ENCODE measurements around the gene COX19.

COX19 gene, protein sequence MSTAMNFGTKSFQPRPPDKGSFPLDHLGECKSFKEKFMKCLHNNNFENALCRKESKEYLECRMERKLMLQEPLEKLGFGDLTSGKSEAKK

DNA sequence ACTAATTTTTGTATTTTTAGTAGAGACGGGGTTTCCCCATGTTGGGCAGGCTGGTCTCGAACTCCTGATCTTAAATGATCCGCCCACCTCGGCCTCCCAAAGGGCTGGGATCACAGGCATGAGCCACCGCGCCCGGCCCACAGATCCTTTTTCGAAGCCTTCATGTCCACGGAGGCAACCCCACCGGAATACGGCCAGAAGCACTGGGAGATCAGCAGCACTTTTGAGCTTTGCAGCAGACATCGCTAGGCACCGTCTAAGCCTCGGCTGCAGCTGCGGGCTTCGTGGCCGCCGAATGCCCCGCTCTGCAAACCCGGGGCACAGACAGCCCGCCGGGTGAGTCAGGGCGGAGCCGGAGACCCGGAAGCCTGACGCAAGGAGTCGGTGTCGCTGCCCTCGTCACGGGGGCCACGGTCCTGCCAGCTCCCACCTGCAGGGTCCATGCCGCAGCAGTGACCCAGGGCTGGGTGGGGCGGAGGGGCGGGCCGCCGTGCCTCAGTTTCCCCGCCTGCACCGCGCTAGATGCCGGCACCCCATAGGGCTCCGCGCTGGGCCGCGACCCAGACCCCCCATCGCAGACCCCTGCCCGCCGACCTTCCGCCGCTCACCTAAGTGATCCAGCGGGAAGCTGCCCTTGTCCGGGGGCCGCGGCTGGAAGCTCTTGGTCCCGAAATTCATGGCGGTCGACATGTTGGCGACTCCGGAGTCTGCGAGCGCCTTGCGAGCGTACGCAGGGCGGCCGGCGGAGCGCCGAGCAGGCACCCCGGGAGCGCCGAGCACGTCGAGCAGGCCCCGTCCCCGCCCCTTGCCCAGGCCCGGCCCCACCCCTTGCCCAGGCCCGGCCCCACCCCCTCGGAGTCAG is at the start of gene COX19:
Gene COX19 (minus strand): TSS at position 730 of the 862 bp plus-strand sequence. CDS start 40 bp downstream, at position 690.
- Histone ChIP-seq H3K4me3 (ENCODE audit: low read length) (peak within 1 kb of the TSS; percentile 78), H2AFZ (ENCODE audit: low read depth, low read length) (peak within 1 kb of the TSS; percentile 66), H3K36me3 (ENCODE audit: insufficient read depth, low read length) (peaks cover 23% of the 10 kb centered on the region), H3K4me1 (ENCODE audit: insufficient read depth, low read length) (peaks cover 42% of the 10 kb centered on the region), H3K9me3 (ENCODE audit: low read length) (no peaks in the 10 kb centered on the region), H3K27me3 (ENCODE audit: insufficient read depth, low read length) (no peaks in the 10 kb centered on the region)

DNA sequence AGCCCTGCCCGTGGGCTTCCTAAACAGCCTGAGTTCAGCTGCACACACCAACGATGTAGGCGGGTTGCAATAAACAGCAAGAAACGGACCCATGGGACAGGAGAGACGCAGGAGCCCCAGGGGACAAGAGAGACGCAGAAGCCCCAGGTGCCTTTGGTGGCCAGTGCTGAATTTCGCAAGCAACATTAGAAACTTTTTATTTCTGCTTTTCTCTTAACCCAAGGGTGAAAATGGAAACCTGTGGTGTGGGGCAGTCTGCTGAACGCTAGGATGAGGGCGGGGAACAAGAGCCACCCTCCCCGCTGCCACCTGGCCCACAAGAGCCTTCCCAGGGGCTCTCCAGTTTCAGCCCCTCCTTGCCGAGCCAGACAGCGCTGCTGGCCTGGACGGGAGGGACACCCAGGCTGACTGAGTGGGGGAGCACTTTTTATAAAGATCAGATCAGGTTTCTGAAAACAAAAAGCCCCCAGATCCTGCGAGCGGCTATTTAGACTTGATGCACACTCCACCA is 49.0 kb upstream of the COX19 start:
- Histone ChIP-seq H3K36me3 (ENCODE audit: insufficient read depth, low read length) (peaks cover 55% of the 10 kb centered on the region), H3K4me3 (ENCODE audit: low read length) (no peak overlapping the region), H3K4me1 (ENCODE audit: insufficient read depth, low read length) (peaks cover 24% of the 10 kb centered on the region)

DNA sequence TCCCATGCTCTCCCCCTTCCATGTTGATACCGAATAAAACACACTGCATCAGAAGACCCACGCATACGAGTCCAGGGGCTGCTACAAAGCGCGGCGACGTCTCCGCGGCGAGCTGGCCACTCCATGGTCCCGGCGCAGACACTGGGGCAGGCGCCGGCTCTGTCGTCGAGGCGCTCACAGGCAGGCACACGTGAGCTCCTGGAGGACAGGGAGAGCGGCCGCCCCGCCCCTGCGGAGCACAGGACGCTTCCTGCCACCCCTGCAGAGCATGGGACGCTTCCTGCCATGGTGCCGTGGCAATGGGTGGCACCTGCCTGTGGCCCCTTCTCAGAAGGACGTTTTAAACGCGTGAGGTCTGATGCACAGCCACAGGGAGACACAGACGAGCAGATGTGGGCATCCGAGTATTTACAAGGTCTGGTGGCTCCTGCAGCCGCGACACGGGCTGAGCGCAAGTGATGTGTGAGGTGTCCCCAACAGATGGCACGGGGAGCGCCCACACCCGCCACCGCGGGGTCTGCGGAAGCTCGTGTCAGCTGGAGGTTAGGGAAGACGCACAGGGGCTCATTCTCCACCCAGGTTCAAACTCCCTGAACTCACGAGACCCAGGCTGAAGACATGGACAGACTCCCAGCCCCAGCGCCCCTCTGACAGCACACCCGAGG is 47.6 kb upstream of the COX19 start:
- Histone ChIP-seq H3K4me1 (ENCODE audit: insufficient read depth, low read length) (peaks cover 16% of the 10 kb centered on the region), H2AFZ (ENCODE audit: low read depth, low read length) (no peak overlapping the region), H3K4me3 (ENCODE audit: low read length) (no peak overlapping the region), H3K36me3 (ENCODE audit: insufficient read depth, low read length) (peaks cover 66% of the 10 kb centered on the region), H3K9me3 (ENCODE audit: low read length) (peaks cover 25% of the 10 kb centered on the region), H3K27me3 (ENCODE audit: insufficient read depth, low read length) (no peaks in the 10 kb centered on the region)

More for the DNA sequence above, 49.0 kb upstream of the COX19 start:
- Histone ChIP-seq H3K9me3 (ENCODE audit: low read length) (peaks cover 25% of the 10 kb centered on the region), H2AFZ (ENCODE audit: low read depth, low read length) (no peak overlapping the region), H3K27me3 (ENCODE audit: insufficient read depth, low read length) (no peaks in the 10 kb centered on the region)

DNA sequence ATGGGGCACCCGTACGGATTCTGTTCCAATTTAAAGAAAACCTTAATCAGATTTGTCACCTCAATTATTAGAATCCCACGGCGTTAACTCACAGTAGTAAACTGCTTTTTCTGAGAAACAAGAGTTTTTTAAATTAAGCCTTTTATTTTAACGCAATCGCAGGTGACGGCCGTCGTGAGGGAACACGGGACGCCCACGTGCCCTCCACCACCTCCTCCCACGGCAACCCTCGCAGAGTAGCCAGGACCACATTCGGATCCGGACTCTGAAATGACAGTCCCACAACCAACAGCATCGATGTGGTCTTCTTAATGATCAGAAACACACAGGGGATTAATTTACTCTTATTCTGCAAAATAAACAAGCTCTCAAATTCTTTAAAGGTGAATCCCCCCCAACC is 47.0 kb upstream of the COX19 start:
- Histone ChIP-seq H2AFZ (ENCODE audit: low read depth, low read length) (no peak overlapping the region), H3K27me3 (ENCODE audit: insufficient read depth, low read length) (no peaks in the 10 kb centered on the region), H3K9me3 (ENCODE audit: low read length) (peaks cover 25% of the 10 kb centered on the region), H3K4me1 (ENCODE audit: insufficient read depth, low read length) (peaks cover 16% of the 10 kb centered on the region), H3K4me3 (ENCODE audit: low read length) (no peak overlapping the region), H3K36me3 (ENCODE audit: insufficient read depth, low read length) (peaks cover 68% of the 10 kb centered on the region)

DNA sequence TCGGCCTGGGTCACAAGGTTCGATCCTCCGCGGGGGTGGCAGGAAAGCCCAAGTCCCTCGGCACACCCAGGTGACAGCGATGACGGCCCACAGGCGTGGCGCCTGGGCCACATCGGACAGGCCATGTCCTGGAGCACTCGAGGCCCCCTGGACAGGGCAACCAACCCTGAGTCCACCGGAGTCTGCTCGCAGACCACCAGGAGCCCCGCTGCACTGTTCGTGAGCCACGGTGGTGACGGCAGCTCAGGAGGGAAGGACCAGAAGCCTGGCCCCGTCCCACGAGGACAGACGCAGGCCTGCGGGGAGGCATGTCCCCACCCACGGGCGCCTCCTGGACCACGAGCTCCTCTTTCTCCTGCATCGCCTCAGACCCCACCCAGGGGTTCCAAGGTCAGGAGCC is 46.6 kb upstream of the COX19 start:
- H3K4me3 ChIP-seq (ENCODE audit: low read length) = no peak overlapping the region
- H3K4me1 ChIP-seq (ENCODE audit: insufficient read depth, low read length) = peaks cover 12% of the 10 kb centered on the region
- no peak overlapping the region for H2AFZ ChIP-seq (ENCODE audit: low read depth, low read length)
- H3K27me3 ChIP-seq (ENCODE audit: insufficient read depth, low read length) = no peaks in the 10 kb centered on the region
- peaks cover 25% of the 10 kb centered on the region for H3K9me3 ChIP-seq (ENCODE audit: low read length)
- peaks cover 70% of the 10 kb centered on the region for H3K36me3 ChIP-seq (ENCODE audit: insufficient read depth, low read length)

DNA sequence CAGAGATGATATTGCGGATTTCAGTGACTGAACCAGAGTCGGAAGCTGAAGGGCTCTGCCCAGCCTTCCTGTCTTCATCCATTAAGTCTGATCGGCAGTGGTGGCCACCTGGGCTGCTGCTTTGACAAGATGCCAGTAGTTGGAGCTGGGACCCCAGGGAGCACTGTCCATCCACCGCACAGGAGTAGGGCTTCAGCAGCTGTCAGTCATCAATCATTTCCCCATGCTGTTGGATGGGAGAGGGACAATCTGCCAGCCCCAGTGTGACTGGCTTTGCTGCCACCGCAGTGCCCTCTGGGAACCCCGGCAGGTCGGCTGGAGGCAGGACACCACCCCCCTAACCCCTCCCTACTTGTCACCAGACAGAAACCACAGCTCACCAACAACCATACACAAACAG is 46.0 kb upstream of the COX19 start:
- Histone ChIP-seq H3K4me1 (ENCODE audit: insufficient read depth, low read length) (peaks cover 7% of the 10 kb centered on the region), H3K9me3 (ENCODE audit: low read length) (peaks cover 25% of the 10 kb centered on the region), H3K4me3 (ENCODE audit: low read length) (no peak overlapping the region), H2AFZ (ENCODE audit: low read depth, low read length) (no peak overlapping the region), H3K27me3 (ENCODE audit: insufficient read depth, low read length) (no peaks in the 10 kb centered on the region), H3K36me3 (ENCODE audit: insufficient read depth, low read length) (peaks cover 66% of the 10 kb centered on the region)

DNA sequence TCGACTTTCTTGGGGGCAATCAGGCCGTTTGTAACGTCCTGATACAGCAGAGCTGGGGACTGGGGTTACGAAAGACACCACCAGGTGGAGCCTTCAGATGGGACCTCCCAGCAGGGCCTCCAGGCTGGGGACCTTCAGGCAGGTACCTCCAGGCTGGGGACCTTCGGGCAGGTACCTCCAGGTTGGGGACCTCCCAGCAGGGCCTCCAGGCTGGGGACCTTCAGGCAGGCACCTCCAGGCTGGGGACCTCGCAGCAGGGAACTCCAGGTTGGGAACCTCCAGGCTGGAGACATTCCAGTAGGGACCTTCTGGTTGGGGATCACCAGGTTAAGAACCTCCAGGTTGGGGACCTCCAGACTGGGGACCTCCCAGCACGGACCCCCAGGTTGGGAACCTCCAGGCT is 45.5 kb upstream of the COX19 start:
- Histone ChIP-seq H3K9me3 (ENCODE audit: low read length) (peaks cover 25% of the 10 kb centered on the region), H3K4me3 (ENCODE audit: low read length) (no peak overlapping the region), H3K27me3 (ENCODE audit: insufficient read depth, low read length) (no peaks in the 10 kb centered on the region), H2AFZ (ENCODE audit: low read depth, low read length) (no peak overlapping the region), H3K36me3 (ENCODE audit: insufficient read depth, low read length) (peaks cover 61% of the 10 kb centered on the region), H3K4me1 (ENCODE audit: insufficient read depth, low read length) (peaks cover 2% of the 10 kb centered on the region)

DNA sequence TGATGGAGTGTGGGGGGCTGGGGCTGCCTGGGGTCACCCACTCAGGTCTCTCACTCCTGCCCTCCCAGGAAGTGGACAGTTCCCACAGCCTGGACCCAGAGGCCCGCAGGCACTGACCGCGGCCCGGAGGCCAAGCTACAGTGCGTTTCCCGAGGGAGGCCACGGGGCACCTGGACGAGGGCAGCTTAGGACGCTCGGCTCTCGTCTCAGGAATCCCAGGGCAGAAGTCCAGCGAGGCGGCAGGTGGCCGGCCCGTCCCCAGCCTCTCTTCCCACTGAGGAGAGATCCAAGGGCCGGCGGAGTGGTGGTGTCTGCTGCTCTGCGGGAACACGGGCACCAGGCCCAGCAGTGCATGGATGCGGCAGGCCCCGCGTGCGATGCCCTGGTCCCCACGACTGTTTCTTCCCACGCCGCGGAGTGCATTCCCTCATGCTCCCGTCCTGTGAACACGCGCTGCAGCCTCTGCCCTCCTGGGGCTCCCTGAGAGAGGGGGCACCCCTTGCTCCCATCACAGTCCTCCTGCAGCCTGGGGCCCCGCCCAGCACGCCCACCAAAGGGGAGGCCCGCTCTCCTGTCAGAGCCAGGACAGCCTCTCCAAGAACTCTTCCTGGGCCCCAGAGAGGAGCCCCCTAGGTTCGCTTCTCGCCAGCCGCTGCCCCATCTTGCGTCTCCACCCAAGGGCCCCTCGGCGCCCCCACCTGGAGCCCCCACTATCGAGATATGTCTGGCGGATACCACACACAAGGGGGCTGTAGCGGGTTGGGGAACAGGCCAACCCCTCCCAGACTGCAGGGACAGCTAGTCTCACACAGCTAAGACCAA is 44.7 kb upstream of the COX19 start:
- Histone ChIP-seq H3K4me3 (ENCODE audit: low read length) (no peak overlapping the region), H3K9me3 (ENCODE audit: low read length) (peaks cover 25% of the 10 kb centered on the region), H3K27me3 (ENCODE audit: insufficient read depth, low read length) (no peaks in the 10 kb centered on the region), H3K36me3 (ENCODE audit: insufficient read depth, low read length) (peaks cover 53% of the 10 kb centered on the region), H2AFZ (ENCODE audit: low read depth, low read length) (no peak overlapping the region), H3K4me1 (ENCODE audit: insufficient read depth, low read length) (peaks cover 5% of the 10 kb centered on the region)

DNA sequence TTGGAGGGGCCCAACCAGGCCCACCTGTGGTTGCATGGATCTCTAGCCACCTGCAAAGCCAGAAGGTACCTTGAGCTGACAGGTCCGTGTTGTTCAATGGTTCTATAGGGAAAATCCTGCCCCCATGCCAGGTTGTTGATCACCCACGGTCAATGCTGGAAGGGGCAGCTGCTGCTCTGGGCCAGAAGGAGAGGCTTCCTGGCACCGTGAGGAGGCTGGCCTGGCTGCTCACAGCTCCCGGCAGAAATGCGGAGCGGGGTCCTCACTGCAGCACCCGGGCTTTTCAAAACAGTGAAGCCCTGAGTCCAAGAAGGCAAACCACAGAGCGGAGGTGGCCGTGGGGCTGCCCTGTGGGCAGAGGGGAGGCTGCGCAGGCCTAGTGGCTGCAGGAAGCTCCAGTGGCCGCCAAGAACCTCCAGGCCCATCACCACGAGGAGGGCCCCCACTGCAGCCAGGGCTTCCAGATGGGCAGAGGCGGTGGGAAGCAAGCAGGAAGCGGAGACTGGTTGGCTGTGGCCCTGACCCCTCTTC is 44.0 kb upstream of the COX19 start:
- Histone ChIP-seq H3K27me3 (ENCODE audit: insufficient read depth, low read length) (no peaks in the 10 kb centered on the region), H3K9me3 (ENCODE audit: low read length) (peaks cover 25% of the 10 kb centered on the region), H3K4me3 (ENCODE audit: low read length) (no peak overlapping the region), H3K4me1 (ENCODE audit: insufficient read depth, low read length) (peaks cover 5% of the 10 kb centered on the region), H3K36me3 (ENCODE audit: insufficient read depth, low read length) (peaks cover 50% of the 10 kb centered on the region), H2AFZ (ENCODE audit: low read depth, low read length) (no peak overlapping the region)

DNA sequence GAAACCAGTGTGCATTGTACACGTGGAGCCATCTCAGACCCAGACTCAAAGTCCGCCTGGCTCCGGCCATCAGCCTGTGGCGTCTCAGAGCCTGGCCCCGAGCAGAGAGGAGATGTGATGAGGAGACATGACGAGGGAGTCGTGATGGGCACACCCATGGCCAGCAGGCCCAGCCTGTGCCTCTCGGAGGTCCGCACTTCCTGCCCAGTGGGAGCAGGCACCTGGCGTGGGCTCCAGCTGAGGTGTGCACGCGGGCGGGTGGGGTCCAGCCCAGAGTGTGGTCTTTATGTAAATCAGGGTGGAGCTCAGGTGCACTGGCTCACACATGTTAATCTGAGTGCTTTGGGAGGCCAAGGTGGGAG is 43.0 kb upstream of the COX19 start:
- Histone ChIP-seq H2AFZ (ENCODE audit: low read depth, low read length) (no peak overlapping the region), H3K36me3 (ENCODE audit: insufficient read depth, low read length) (peaks cover 46% of the 10 kb centered on the region), H3K27me3 (ENCODE audit: insufficient read depth, low read length) (no peaks in the 10 kb centered on the region), H3K4me1 (ENCODE audit: insufficient read depth, low read length) (peaks cover 9% of the 10 kb centered on the region), H3K4me3 (ENCODE audit: low read length) (no peak overlapping the region), H3K9me3 (ENCODE audit: low read length) (peaks cover 23% of the 10 kb centered on the region)

DNA sequence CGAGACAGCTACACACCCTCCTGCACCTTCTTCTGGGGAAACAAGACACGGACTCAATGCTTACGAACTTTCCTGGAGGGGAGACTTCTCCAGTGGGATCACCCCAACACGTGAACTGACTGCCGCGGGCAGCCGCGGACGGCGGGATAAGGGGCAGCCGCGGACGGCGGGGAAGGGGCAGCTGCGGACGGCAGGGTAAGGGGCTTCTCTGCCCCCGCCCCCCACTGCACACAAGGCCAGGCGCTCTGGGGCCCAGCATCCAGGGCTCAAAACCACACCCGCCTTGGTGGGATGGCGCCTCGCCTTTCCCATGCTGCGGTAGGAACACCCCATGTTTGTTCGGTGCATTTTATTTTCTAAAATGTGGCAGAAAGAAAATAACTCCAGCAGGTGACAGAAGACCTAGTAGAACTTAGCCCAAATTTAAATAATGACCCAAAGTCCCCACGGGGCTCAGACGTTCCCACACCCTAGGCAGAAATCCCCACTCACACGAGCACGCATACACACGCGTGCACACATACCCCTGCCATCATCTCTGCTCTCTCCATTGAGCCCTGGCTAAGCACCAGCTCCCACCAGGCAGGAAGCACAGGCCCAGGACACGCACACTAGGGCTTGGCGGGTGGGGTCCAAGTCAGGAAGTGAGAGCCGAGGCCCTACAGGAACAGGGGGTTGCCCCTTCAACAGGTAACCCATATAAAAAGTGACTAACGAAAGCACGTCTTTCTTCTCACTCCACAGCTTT is 42.4 kb upstream of the COX19 start:
- H3K4me1 ChIP-seq (ENCODE audit: insufficient read depth, low read length) = peaks cover 9% of the 10 kb centered on the region

More for the DNA sequence above, 42.4 kb upstream of the COX19 start:
- peaks cover 40% of the 10 kb centered on the region for H3K36me3 ChIP-seq (ENCODE audit: insufficient read depth, low read length)
- H3K4me3 ChIP-seq (ENCODE audit: low read length) = no peak overlapping the region
- H3K27me3 ChIP-seq (ENCODE audit: insufficient read depth, low read length) = no peaks in the 10 kb centered on the region
- H2AFZ ChIP-seq (ENCODE audit: low read depth, low read length) = no peak overlapping the region
- H3K9me3 ChIP-seq (ENCODE audit: low read length) = peaks cover 18% of the 10 kb centered on the region
